ENCODE data around the gene XPC.

DNA sequence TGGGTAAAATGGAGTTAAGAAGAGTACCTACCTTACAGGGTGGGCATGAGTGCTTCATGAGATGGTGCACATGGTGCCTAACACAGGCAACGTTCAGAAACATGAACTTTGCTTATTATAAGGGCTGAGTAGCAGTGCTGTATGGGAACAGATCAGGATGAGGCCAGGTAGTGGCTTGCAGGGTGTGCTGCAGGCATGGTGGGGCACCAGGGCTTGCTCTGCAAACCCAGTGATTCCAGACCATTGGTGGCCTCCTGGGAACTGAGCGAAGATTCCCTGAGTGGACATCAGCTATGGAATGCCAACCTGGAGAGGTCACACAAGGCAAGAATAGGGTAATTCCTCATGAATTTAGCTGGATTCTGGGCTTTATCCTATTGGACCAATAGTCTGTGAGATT lies 37.7 kb downstream of the XPC start:
- TF ChIP-seq, protein P1, sequence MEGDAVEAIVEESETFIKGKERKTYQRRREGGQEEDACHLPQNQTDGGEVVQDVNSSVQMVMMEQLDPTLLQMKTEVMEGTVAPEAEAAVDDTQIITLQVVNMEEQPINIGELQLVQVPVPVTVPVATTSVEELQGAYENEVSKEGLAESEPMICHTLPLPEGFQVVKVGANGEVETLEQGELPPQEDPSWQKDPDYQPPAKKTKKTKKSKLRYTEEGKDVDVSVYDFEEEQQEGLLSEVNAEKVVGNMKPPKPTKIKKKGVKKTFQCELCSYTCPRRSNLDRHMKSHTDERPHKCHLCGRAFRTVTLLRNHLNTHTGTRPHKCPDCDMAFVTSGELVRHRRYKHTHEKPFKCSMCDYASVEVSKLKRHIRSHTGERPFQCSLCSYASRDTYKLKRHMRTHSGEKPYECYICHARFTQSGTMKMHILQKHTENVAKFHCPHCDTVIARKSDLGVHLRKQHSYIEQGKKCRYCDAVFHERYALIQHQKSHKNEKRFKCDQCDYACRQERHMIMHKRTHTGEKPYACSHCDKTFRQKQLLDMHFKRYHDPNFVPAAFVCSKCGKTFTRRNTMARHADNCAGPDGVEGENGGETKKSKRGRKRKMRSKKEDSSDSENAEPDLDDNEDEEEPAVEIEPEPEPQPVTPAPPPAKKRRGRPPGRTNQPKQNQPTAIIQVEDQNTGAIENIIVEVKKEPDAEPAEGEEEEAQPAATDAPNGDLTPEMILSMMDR (conservative IDR thresholded peaks at IDR 0.05; ENCODE audit: low read depth, low read length) = no peak
- TF ChIP-seq EZH2 (IDR thresholded peaks at IDR 0.05; ENCODE audit: borderline replicate concordance, low read depth, low read length, poor library complexity, severe bottlenecking) = no peak
